HepG2 (cell line): ENCODE data around the gene APOC3. TPM values are rescaled to one million over a fixed set of nuclear protein-coding genes. Genes with fewer than 3 reads are reported as not detected.

ENCODE experiments used
- EHMT2 ChIP-seq: fragments of 200-600 bp; sonication (generic); IDR thresholded peaks from 2 replicates; pipeline ENCODE4 v1.7.0; 2017; ENCODE audit warnings: antibody characterized with exemption, low read depth, low read length, borderline replicate concordance
- HES4 ChIP-seq: sonication (generic); formaldehyde crosslinking; IDR thresholded peaks from 2 replicates; pipeline ENCODE4 v1.9.0; 2021; ENCODE audit warnings: mild to moderate bottlenecking, missing genetic modification reagents, borderline replicate concordance
- JUND ChIP-seq: sonication (generic); formaldehyde crosslinking; IDR thresholded peaks from 2 replicates; pipeline ENCODE4 v1.8.0; 2022; ENCODE audit warnings: mild to moderate bottlenecking, missing genetic modification reagents
- KAT8 ChIP-seq: IDR thresholded peaks from 2 replicates; pipeline ENCODE4 v1.6.1; 2016; ENCODE audit warnings: missing genetic modification reagents, missing compliant biosample characterization
- KDM5A ChIP-seq: fragments of 200-600 bp; sonication (generic); IDR thresholded peaks from 2 replicates; pipeline ENCODE4 v1.7.0; 2018; ENCODE audit warnings: antibody characterized with exemption, mild to moderate bottlenecking, low read length, borderline replicate concordance
- NPAS2 ChIP-seq: sonication (generic); formaldehyde crosslinking; IDR thresholded peaks from 2 replicates; pipeline ENCODE4 v1.8.0; 2022; ENCODE audit warnings: mild to moderate bottlenecking, missing genetic modification reagents, borderline replicate concordance
- SNRNP70 ChIP-seq: fragments of 200-400 bp; formaldehyde crosslinking; IDR thresholded peaks from 2 replicates; pipeline ENCODE4 v1.6.1; 2017; ENCODE audit warnings: mild to moderate bottlenecking, low read depth, low read length, moderate library complexity
- SUZ12 ChIP-seq: fragments of 150-350 bp; IDR thresholded peaks from 2 replicates; pipeline ENCODE4 v1.6.1; 2014; ENCODE audit warnings: low read depth, low read length
- ZBTB1 ChIP-seq: sonication (generic); formaldehyde crosslinking; IDR thresholded peaks from 2 replicates; pipeline ENCODE4 v1.4.0; 2020; ENCODE audit warnings: missing genetic modification reagents, borderline replicate concordance
- ZFP37 ChIP-seq: sonication (generic); formaldehyde crosslinking; IDR thresholded peaks from 2 replicates; pipeline ENCODE4 v1.4.0; 2020; ENCODE audit warnings: missing genetic modification reagents, borderline replicate concordance
- ZNF30 ChIP-seq: sonication (generic); formaldehyde crosslinking; IDR thresholded peaks from 2 replicates; pipeline ENCODE4 v1.5.0; 2020; ENCODE audit warnings: mild to moderate bottlenecking, missing genetic modification reagents
- ZNF549 ChIP-seq: sonication (generic); formaldehyde crosslinking; IDR thresholded peaks from 2 replicates; pipeline ENCODE4 v1.5.0; 2020; ENCODE audit warnings: missing genetic modification reagents
- ZNF672 ChIP-seq: sonication (generic); formaldehyde crosslinking; IDR thresholded peaks from 2 replicates; pipeline ENCODE4 v1.8.1; 2022; ENCODE audit warnings: missing genetic modification reagents
- ZSCAN25 ChIP-seq: sonication (generic); formaldehyde crosslinking; IDR thresholded peaks from 2 replicates; pipeline ENCODE4 v1.8.0; 2022; ENCODE audit warnings: mild to moderate bottlenecking, missing genetic modification reagents
- polyA plus RNA-seq, 8 experiments: library from polyadenylated mRNA; depleted of rRNA in 3 of 8; stranded (reverse) in 7 of 8; unstranded in 1 of 8; fragments of >200 nt; fragmentation: Illumina TruSeq in 4 of 8; extraction: Trizol in 4 of 8; gene quantifications; 2 replicates each; pipeline versions ENCODE4 v1.2.1 to v1.2.3, GENCODE V29; 2011 to 2016; ENCODE audit warnings: low read depth in 4 of 8, missing spikeins in 1 of 8, mixed read lengths in 1 of 8; ENCODE audit not compliant: insufficient read depth in 1 of 8
- total RNA-seq, 5 experiments: library from RNA; depleted of rRNA; stranded (reverse); fragments of >200 nt; fragmentation: Illumina TruSeq; extraction: Trizol; gene quantifications; 2 replicates each; pipeline ENCODE4 v1.2.3, GENCODE V29; 2016; ENCODE audit warnings: low read depth in 1 of 5
- TF ChIP-seq, protein P1 (sequence below): IDR thresholded peaks from 2 replicates; pipeline ENCODE4 v1.4.0; 2020; ENCODE audit warnings: mild to moderate bottlenecking, missing genetic modification reagents
- TF ChIP-seq, protein P2 (sequence below): IDR thresholded peaks from 2 replicates; pipeline ENCODE4 v1.6.1; 2016; ENCODE audit warnings: low read depth
- TF ChIP-seq, protein P3 (sequence below): sonication (generic); formaldehyde crosslinking; IDR thresholded peaks from 2 replicates; pipeline ENCODE4 v1.8.0; 2022; ENCODE audit warnings: mild to moderate bottlenecking, missing genetic modification reagents, borderline replicate concordance
- TF ChIP-seq, protein P4 (sequence below): sonication (generic); formaldehyde crosslinking; IDR thresholded peaks from 2 replicates; pipeline ENCODE4 v1.9.0; 2021; ENCODE audit warnings: missing genetic modification reagents, borderline replicate concordance

The APOC3 gene
- total and polyA plus RNA-seq, 2 of the 13 experiments (the other 11 are each of a cell fraction or from before 2014, with no cell fraction given): 314 to 687 TPM

DNA sequence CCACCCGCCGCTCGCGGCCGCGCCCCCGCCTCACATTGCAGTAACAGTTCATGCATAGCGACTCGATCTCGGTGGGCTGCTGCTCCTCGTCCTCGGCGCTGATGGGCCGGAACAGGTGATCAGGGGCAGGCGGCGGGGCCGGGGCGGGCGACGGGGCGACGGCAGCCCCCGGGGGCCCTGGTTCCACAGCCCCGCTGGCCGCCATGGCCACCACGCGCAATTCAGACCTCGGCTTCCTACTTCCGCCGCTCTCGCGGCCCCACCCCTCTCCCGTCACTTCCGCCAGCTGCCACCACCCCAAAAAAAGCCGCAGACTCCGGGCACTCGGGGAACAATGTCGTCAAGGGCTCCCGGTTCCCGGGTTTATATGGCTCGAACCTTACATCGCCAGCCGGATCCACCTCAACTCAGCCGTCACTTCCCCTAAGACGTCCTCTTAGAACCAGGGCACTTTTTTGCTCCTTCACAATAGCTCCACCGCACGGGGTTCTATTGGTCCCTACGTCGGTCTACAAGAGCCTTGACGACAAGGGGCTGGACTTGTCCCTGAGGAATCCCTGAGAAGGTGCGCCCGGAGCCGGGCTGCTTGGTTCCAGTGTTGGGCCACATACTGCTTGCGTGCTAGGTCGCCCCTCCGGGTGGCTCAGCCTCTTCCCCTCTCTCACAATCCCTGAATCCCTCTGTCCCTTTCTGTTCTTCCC lies 41.8 kb upstream of the APOC3 start, which contains the start of gene ZPR1 (continued):
- TF ChIP-seq, protein P1, sequence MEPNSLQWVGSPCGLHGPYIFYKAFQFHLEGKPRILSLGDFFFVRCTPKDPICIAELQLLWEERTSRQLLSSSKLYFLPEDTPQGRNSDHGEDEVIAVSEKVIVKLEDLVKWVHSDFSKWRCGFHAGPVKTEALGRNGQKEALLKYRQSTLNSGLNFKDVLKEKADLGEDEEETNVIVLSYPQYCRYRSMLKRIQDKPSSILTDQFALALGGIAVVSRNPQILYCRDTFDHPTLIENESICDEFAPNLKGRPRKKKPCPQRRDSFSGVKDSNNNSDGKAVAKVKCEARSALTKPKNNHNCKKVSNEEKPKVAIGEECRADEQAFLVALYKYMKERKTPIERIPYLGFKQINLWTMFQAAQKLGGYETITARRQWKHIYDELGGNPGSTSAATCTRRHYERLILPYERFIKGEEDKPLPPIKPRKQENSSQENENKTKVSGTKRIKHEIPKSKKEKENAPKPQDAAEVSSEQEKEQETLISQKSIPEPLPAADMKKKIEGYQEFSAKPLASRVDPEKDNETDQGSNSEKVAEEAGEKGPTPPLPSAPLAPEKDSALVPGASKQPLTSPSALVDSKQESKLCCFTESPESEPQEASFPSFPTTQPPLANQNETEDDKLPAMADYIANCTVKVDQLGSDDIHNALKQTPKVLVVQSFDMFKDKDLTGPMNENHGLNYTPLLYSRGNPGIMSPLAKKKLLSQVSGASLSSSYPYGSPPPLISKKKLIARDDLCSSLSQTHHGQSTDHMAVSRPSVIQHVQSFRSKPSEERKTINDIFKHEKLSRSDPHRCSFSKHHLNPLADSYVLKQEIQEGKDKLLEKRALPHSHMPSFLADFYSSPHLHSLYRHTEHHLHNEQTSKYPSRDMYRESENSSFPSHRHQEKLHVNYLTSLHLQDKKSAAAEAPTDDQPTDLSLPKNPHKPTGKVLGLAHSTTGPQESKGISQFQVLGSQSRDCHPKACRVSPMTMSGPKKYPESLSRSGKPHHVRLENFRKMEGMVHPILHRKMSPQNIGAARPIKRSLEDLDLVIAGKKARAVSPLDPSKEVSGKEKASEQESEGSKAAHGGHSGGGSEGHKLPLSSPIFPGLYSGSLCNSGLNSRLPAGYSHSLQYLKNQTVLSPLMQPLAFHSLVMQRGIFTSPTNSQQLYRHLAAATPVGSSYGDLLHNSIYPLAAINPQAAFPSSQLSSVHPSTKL: peak; percentile 10; the same call in 1 of the 2 replicates
- peak; percentile 89 for TF ChIP-seq KAT8 (CRISPR knock-in tag)
- TF ChIP-seq SNRNP70: no peak
- TF ChIP-seq ZNF672 (CRISPR knock-in tag): no peak
- TF ChIP-seq HES4: 0 out of 2 replicates have a peak, but pooled peaks have one; percentile 39
- TF ChIP-seq, protein P2, sequence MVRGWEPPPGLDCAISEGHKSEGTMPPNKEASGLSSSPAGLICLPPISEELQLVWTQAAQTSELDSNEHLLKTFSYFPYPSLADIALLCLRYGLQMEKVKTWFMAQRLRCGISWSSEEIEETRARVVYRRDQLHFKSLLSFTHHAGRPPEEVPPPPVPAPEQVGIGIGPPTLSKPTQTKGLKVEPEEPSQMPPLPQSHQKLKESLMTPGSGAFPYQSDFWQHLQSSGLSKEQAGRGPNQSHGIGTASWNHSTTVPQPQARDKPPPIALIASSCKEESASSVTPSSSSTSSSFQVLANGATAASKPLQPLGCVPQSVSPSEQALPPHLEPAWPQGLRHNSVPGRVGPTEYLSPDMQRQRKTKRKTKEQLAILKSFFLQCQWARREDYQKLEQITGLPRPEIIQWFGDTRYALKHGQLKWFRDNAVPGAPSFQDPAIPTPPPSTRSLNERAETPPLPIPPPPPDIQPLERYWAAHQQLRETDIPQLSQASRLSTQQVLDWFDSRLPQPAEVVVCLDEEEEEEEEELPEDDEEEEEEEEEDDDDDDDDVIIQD (CRISPR knock-in tag): no peak
- no peak for TF ChIP-seq ZBTB1 (CRISPR knock-in tag)
- TF ChIP-seq SUZ12: no peak
- TF ChIP-seq EHMT2: no peak
- TF ChIP-seq, protein P3, sequence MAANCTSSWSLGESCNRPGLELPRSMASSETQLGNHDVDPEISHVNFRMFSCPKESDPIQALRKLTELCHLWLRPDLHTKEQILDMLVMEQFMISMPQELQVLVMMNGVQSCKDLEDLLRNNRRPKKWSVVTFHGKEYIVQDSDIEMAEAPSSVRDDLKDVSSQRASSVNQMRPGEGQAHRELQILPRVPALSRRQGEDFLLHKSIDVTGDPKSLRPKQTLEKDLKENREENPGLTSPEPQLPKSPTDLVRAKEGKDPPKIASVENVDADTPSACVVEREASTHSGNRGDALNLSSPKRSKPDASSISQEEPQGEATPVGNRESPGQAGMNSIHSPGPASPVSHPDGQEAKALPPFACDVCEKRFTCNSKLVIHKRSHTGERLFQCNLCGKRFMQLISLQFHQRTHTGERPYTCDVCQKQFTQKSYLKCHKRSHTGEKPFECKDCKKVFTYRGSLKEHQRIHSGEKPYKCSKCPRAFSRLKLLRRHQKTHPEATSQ: no peak; the same call in 1 of the 2 replicates
- no peak for TF ChIP-seq JUND (CRISPR knock-in tag)
- TF ChIP-seq NPAS2 (CRISPR knock-in tag): no peak
- TF ChIP-seq ZSCAN25 (CRISPR knock-in tag): peak; percentile 22; the same call in 1 of the 2 replicates
- TF ChIP-seq ZNF30 (CRISPR knock-in tag): no peak
- TF ChIP-seq ZFP37 (CRISPR knock-in tag): no peak
- no peak; the same call in 1 of the 2 replicates for TF ChIP-seq KDM5A
- TF ChIP-seq, protein P4, sequence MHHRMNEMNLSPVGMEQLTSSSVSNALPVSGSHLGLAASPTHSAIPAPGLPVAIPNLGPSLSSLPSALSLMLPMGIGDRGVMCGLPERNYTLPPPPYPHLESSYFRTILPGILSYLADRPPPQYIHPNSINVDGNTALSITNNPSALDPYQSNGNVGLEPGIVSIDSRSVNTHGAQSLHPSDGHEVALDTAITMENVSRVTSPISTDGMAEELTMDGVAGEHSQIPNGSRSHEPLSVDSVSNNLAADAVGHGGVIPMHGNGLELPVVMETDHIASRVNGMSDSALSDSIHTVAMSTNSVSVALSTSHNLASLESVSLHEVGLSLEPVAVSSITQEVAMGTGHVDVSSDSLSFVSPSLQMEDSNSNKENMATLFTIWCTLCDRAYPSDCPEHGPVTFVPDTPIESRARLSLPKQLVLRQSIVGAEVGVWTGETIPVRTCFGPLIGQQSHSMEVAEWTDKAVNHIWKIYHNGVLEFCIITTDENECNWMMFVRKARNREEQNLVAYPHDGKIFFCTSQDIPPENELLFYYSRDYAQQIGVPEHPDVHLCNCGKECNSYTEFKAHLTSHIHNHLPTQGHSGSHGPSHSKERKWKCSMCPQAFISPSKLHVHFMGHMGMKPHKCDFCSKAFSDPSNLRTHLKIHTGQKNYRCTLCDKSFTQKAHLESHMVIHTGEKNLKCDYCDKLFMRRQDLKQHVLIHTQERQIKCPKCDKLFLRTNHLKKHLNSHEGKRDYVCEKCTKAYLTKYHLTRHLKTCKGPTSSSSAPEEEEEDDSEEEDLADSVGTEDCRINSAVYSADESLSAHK (CRISPR knock-in tag): no peak
- TF ChIP-seq ZNF549 (CRISPR knock-in tag): no peak
